K562 (cell line): ENCODE measurements around the gene PNMA5. TPM values are rescaled to one million over a fixed set of nuclear protein-coding genes. Genes with fewer than 3 reads are reported as not detected.

Source experiments
- CHD2 ChIP-seq: IDR thresholded peaks from 2 replicates; pipeline ENCODE4 v1.6.1; 2011; ENCODE audit warnings: low read depth, low read length
- EZH2 ChIP-seq: IDR thresholded peaks from 2 replicates; pipeline ENCODE4 v1.6.1; 2012; ENCODE audit warnings: low read depth, mild to moderate bottlenecking, inconsistent platforms, low read length, borderline replicate concordance
- HMGN3 ChIP-seq: IDR thresholded peaks from 2 replicates; pipeline ENCODE4 v1.6.1; 2011; ENCODE audit warnings: borderline replicate concordance, low read depth, mild to moderate bottlenecking, mixed read lengths, low read length; ENCODE audit not compliant: insufficient read length; ENCODE audit errors: extremely low read depth
- MED1 ChIP-seq: sonication (generic); formaldehyde crosslinking; IDR thresholded peaks from 2 replicates; pipeline ENCODE4 v1.8.1; 2023; ENCODE audit warnings: missing genetic modification reagents, borderline replicate concordance
- MYC ChIP-seq, 2 experiments: fragments of 250-450 bp in 1 of 2; sonication (Bioruptor Pico) in 1 of 2; IDR thresholded peaks; 2 replicates each; pipeline versions ENCODE4 v1.5.1 to v1.6.1; 2012 to 2021; ENCODE audit warnings: low read depth in 2 of 2, borderline replicate concordance in 1 of 2, improper control_type of control experiment in 1 of 2, low read length in 1 of 2, mild to moderate bottlenecking in 1 of 2, moderate library complexity in 1 of 2
- NR2F6 ChIP-seq: fragments of 450-650 bp; formaldehyde crosslinking; IDR thresholded peaks from 2 replicates; pipeline ENCODE4 v1.4.0; 2020; ENCODE audit warnings: mild to moderate bottlenecking
- PRMT5 ChIP-seq: sonication (generic); formaldehyde crosslinking; IDR thresholded peaks from 2 replicates; pipeline ENCODE4 v1.5.0; 2020; ENCODE audit warnings: missing genetic modification reagents
- SRSF1 ChIP-seq: fragments of 200-400 bp; formaldehyde crosslinking; IDR thresholded peaks from 2 replicates; pipeline ENCODE4 v1.6.1; 2017; ENCODE audit warnings: mild to moderate bottlenecking, low read depth, low read length, moderate library complexity
- TCF7 ChIP-seq: sonication (generic); IDR thresholded peaks from 2 replicates; pipeline ENCODE4 v1.6.1; 2016; ENCODE audit warnings: antibody characterized with exemption, borderline replicate concordance
- ZNF165 ChIP-seq: fragments of 250-450 bp; sonication (Bioruptor Pico); IDR thresholded peaks from 2 replicates; pipeline ENCODE4 v1.4.0; 2020; ENCODE audit warnings: borderline replicate concordance
- ZNF586 ChIP-seq: fragments of 450-650 bp; formaldehyde crosslinking; conservative IDR thresholded peaks from 2 replicates; pipeline ENCODE4 v1.4.0; 2020; ENCODE audit warnings: mild to moderate bottlenecking, moderate library complexity
- polyA plus RNA-seq, 8 experiments: library from polyadenylated mRNA; depleted of rRNA in 4 of 8; stranded (reverse) in 5 of 8; unstranded in 3 of 8; fragments of >200 nt; fragmentation: Nextera tagmentation in 2 of 8; fragmentation: Illumina TruSeq in 1 of 8; extraction: Ambion mirVana in 2 of 8; extraction: Trizol in 1 of 8; gene quantifications; 2 replicates each; pipeline versions ENCODE4 v1.2.1 to v1.2.3, GENCODE V29; 2011 to 2014; ENCODE audit warnings: inconsistent platforms in 1 of 8, missing spikeins in 1 of 8
- total RNA-seq, 7 experiments: library from RNA; depleted of rRNA in 6 of 7; stranded (reverse); fragments of >200 nt in 6 of 7; fragmentation: Illumina TruSeq in 2 of 7; extraction: Trizol in 2 of 7; gene quantifications; 2 replicates each; pipeline versions ENCODE4 v1.2.1 to v1.2.3, GENCODE V29; 2011 to 2021; ENCODE audit warnings: low replicate concordance in 1 of 7
- TF ChIP-seq, protein P1 (sequence below): IDR thresholded peaks from 2 replicates; pipeline ENCODE4 v1.6.1; 2012; ENCODE audit warnings: low read depth, low read length, improper control_type of control experiment, borderline replicate concordance
- TF ChIP-seq, protein P2 (sequence below): fragments of 200-800 bp; sonication (Bioruptor generic); IDR thresholded peaks from 2 replicates; pipeline ENCODE4 v1.6.1; 2017; ENCODE audit warnings: missing genetic modification characterization, missing compliant biosample characterization
- TF ChIP-seq, protein P3 (sequence below): fragments of 200-800 bp; sonication (Bioruptor generic); IDR thresholded peaks from 2 replicates; pipeline ENCODE4 v1.6.1; 2017; ENCODE audit warnings: missing genetic modification characterization, missing compliant biosample characterization
- TF ChIP-seq, protein P4 (sequence below): sonication (generic); formaldehyde crosslinking; IDR thresholded peaks from 2 replicates; pipeline ENCODE4 v1.8.0; 2022; ENCODE audit warnings: mild to moderate bottlenecking, missing genetic modification reagents
- TF ChIP-seq, protein P5 (sequence below): sonication (generic); formaldehyde crosslinking; IDR thresholded peaks from 2 replicates; pipeline ENCODE4 v1.8.1; 2023; ENCODE audit warnings: mild to moderate bottlenecking, missing genetic modification reagents
- TF ChIP-seq, protein P6 (sequence below): fragments of 250-450 bp; sonication (Bioruptor Pico); IDR thresholded peaks from 2 replicates; pipeline ENCODE4 v1.4.0; 2020; ENCODE audit warnings: mild to moderate bottlenecking, moderate library complexity

The PNMA5 gene
- total and polyA plus RNA-seq, 9 of the 15 experiments (the other 6 are each of a cell fraction or from before 2014, with no cell fraction given), result 0.03 to 0.20 (median 0.07) TPM; not detected in 3

DNA sequence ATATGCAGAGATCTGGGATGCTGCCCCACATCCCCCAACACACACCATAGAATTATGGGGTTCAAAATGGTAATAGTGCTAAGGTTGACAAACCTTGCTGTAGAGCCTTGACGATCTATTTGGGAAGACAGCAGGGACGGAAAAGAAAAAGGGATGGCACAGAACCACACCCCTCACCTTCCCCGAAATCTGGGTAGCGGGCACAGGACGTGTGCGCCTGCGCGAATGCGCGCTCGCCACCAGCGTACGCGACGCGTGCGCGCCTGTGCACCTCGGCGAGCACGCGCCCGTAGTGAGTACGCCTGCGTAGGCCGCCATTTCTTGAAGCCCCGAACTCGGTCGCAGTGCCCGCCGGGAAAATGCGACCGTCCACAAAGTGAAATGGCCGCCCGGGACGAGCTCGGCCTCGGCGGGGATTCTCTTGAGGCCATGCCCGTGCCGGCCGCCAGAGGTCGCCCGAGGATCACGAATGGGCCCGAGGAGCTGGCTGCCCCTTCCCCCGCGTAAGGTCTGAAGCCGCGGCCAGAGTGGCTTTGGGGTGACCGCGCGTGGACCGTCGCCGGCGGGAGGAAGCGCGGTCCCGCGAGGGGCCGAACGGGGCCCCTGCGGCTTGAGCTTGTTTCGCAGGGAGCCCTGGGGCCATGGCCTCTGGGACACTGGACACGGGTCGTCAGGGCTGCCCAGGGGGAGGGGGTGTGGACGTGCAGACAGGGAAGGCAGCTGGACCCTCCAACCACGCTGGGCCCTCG lies 52.4 kb downstream of the PNMA5 start (continued):
- TF ChIP-seq, protein P1, sequence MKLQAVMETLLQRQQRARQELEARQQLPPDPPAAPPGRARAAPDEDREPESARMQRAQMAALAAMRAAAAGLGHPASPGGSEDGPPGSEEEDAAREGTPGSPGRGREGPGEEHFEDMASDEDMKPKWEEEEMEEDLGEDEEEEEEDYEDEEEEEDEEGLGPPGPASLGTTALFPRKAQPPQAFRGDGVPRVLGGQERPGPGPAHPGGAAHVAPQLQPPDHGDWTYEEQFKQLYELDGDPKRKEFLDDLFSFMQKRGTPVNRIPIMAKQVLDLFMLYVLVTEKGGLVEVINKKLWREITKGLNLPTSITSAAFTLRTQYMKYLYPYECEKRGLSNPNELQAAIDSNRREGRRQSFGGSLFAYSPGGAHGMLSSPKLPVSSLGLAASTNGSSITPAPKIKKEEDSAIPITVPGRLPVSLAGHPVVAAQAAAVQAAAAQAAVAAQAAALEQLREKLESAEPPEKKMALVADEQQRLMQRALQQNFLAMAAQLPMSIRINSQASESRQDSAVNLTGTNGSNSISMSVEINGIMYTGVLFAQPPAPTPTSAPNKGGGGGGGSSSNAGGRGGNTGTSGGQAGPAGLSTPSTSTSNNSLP, result no peak
- TF ChIP-seq, protein P2, sequence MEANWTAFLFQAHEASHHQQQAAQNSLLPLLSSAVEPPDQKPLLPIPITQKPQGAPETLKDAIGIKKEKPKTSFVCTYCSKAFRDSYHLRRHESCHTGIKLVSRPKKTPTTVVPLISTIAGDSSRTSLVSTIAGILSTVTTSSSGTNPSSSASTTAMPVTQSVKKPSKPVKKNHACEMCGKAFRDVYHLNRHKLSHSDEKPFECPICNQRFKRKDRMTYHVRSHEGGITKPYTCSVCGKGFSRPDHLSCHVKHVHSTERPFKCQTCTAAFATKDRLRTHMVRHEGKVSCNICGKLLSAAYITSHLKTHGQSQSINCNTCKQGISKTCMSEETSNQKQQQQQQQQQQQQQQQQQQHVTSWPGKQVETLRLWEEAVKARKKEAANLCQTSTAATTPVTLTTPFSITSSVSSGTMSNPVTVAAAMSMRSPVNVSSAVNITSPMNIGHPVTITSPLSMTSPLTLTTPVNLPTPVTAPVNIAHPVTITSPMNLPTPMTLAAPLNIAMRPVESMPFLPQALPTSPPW (CRISPR knock-in tag), result peak; percentile 67
- TF ChIP-seq MYC (IDR thresholded peaks at IDR 0.05; ENCODE audit: low read depth, low read length) (peak; percentile 73), MYC (CRISPR knock-in tag; IDR thresholded peaks at IDR 0.05; ENCODE audit: borderline replicate concordance, low read depth) (no peak), CHD2 (no peak), ZNF586 (no peak), EZH2 (no peak), ZNF165 (CRISPR knock-in tag) (no peak), MED1 (CRISPR knock-in tag) (no peak), SRSF1 (no peak), TCF7 (no peak), PRMT5 (CRISPR knock-in tag) (no peak), NR2F6 (CRISPR knock-in tag) (no peak), HMGN3 (peak; percentile 80)
- TF ChIP-seq, protein P3, sequence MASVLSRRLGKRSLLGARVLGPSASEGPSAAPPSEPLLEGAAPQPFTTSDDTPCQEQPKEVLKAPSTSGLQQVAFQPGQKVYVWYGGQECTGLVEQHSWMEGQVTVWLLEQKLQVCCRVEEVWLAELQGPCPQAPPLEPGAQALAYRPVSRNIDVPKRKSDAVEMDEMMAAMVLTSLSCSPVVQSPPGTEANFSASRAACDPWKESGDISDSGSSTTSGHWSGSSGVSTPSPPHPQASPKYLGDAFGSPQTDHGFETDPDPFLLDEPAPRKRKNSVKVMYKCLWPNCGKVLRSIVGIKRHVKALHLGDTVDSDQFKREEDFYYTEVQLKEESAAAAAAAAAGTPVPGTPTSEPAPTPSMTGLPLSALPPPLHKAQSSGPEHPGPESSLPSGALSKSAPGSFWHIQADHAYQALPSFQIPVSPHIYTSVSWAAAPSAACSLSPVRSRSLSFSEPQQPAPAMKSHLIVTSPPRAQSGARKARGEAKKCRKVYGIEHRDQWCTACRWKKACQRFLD, result no peak
- TF ChIP-seq, protein P4, sequence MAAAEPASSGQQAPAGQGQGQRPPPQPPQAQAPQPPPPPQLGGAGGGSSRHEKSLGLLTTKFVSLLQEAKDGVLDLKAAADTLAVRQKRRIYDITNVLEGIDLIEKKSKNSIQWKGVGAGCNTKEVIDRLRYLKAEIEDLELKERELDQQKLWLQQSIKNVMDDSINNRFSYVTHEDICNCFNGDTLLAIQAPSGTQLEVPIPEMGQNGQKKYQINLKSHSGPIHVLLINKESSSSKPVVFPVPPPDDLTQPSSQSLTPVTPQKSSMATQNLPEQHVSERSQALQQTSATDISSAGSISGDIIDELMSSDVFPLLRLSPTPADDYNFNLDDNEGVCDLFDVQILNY, result no peak
- TF ChIP-seq, protein P5, sequence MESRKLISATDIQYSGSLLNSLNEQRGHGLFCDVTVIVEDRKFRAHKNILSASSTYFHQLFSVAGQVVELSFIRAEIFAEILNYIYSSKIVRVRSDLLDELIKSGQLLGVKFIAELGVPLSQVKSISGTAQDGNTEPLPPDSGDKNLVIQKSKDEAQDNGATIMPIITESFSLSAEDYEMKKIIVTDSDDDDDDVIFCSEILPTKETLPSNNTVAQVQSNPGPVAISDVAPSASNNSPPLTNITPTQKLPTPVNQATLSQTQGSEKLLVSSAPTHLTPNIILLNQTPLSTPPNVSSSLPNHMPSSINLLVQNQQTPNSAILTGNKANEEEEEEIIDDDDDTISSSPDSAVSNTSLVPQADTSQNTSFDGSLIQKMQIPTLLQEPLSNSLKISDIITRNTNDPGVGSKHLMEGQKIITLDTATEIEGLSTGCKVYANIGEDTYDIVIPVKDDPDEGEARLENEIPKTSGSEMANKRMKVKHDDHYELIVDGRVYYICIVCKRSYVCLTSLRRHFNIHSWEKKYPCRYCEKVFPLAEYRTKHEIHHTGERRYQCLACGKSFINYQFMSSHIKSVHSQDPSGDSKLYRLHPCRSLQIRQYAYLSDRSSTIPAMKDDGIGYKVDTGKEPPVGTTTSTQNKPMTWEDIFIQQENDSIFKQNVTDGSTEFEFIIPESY (CRISPR knock-in tag), result peak; percentile 68
- TF ChIP-seq, protein P6, sequence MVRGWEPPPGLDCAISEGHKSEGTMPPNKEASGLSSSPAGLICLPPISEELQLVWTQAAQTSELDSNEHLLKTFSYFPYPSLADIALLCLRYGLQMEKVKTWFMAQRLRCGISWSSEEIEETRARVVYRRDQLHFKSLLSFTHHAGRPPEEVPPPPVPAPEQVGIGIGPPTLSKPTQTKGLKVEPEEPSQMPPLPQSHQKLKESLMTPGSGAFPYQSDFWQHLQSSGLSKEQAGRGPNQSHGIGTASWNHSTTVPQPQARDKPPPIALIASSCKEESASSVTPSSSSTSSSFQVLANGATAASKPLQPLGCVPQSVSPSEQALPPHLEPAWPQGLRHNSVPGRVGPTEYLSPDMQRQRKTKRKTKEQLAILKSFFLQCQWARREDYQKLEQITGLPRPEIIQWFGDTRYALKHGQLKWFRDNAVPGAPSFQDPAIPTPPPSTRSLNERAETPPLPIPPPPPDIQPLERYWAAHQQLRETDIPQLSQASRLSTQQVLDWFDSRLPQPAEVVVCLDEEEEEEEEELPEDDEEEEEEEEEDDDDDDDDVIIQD (CRISPR knock-in tag), result no peak
